Measurements from ENCODE around the gene CYP4F3.

Gene CYP4F3

DNA sequence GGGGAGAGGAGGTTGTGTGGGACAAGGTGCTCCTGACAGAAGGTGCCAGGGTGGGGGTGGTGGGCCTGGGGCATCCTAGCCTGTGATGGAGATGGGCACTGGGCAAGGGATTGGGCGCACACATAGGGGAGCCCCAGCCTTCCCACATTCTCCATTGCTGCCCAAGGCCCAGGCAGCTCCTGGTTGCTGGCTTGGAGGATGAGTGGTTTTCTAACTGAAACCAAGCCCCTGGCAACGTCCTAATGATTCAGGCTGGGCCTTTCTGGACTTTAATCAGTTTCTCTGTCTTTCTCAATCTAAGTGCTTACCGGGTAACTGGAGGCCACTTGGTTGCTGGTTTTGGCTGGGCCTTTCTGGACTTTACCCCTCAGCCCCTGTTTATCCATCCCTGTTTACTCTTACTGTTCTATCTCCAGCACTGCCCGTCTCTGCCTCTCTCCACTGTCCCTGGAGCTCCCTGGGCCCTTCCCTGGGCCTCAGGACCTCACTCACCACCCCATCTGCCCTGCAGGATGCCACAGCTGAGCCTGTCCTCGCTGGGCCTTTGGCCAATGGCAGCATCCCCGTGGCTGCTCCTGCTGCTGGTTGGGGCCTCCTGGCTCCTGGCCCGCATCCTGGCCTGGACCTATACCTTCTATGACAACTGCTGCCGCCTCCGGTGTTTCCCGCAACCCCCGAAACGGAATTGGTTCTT lies 354 bp downstream of the CYP4F3 start:
- TF ChIP-seq, protein P1, sequence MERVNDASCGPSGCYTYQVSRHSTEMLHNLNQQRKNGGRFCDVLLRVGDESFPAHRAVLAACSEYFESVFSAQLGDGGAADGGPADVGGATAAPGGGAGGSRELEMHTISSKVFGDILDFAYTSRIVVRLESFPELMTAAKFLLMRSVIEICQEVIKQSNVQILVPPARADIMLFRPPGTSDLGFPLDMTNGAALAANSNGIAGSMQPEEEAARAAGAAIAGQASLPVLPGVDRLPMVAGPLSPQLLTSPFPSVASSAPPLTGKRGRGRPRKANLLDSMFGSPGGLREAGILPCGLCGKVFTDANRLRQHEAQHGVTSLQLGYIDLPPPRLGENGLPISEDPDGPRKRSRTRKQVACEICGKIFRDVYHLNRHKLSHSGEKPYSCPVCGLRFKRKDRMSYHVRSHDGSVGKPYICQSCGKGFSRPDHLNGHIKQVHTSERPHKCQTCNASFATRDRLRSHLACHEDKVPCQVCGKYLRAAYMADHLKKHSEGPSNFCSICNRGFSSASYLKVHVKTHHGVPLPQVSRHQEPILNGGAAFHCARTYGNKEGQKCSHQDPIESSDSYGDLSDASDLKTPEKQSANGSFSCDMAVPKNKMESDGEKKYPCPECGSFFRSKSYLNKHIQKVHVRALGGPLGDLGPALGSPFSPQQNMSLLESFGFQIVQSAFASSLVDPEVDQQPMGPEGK (CRISPR knock-in tag; IDR thresholded peaks at IDR 0.05; ENCODE audit: borderline replicate concordance), result no peak
- TF ChIP-seq ZNF565 (CRISPR knock-in tag; conservative IDR thresholded peaks at IDR 0.05; ENCODE audit: low read depth) (no peak), ZNF8 (CRISPR knock-in tag; IDR thresholded peaks at IDR 0.05) (no peak), TOX (CRISPR knock-in tag; IDR thresholded peaks at IDR 0.05; ENCODE audit: borderline replicate concordance) (no peak), ZNF70 (CRISPR knock-in tag; IDR thresholded peaks at IDR 0.05) (no peak), GLIS3 (CRISPR knock-in tag; IDR thresholded peaks at IDR 0.05) (no peak), BACH2 (CRISPR knock-in tag; IDR thresholded peaks at IDR 0.05; ENCODE audit: borderline replicate concordance) (no peak), CSDC2 (CRISPR knock-in tag; IDR thresholded peaks at IDR 0.05) (no peak), PPARA (CRISPR knock-in tag; IDR thresholded peaks at IDR 0.05; ENCODE audit: borderline replicate concordance) (no peak), SNAI2 (CRISPR knock-in tag; IDR thresholded peaks at IDR 0.05) (no peak), ZC3H10 (CRISPR knock-in tag; IDR thresholded peaks at IDR 0.05) (no peak), RARB (CRISPR knock-in tag; IDR thresholded peaks at IDR 0.05) (no peak), ESRRG (CRISPR knock-in tag; IDR thresholded peaks at IDR 0.05) (no peak), TCF4 (CRISPR knock-in tag; IDR thresholded peaks at IDR 0.05; ENCODE audit: borderline replicate concordance) (no peak), ZFP30 (CRISPR knock-in tag; IDR thresholded peaks at IDR 0.05) (no peak), OSR1 (CRISPR knock-in tag; IDR thresholded peaks at IDR 0.05) (no peak)
- TF ChIP-seq, protein P2, sequence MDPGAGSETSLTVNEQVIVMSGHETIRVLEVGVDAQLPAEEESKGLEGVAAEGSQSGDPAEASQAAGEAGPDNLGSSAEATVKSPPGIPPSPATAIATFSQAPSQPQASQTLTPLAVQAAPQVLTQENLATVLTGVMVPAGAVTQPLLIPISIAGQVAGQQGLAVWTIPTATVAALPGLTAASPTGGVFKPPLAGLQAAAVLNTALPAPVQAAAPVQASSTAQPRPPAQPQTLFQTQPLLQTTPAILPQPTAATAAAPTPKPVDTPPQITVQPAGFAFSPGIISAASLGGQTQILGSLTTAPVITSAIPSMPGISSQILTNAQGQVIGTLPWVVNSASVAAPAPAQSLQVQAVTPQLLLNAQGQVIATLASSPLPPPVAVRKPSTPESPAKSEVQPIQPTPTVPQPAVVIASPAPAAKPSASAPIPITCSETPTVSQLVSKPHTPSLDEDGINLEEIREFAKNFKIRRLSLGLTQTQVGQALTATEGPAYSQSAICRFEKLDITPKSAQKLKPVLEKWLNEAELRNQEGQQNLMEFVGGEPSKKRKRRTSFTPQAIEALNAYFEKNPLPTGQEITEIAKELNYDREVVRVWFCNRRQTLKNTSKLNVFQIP (CRISPR knock-in tag; IDR thresholded peaks at IDR 0.05; ENCODE audit: borderline replicate concordance, low read depth), result no peak
- TF ChIP-seq, protein P3, sequence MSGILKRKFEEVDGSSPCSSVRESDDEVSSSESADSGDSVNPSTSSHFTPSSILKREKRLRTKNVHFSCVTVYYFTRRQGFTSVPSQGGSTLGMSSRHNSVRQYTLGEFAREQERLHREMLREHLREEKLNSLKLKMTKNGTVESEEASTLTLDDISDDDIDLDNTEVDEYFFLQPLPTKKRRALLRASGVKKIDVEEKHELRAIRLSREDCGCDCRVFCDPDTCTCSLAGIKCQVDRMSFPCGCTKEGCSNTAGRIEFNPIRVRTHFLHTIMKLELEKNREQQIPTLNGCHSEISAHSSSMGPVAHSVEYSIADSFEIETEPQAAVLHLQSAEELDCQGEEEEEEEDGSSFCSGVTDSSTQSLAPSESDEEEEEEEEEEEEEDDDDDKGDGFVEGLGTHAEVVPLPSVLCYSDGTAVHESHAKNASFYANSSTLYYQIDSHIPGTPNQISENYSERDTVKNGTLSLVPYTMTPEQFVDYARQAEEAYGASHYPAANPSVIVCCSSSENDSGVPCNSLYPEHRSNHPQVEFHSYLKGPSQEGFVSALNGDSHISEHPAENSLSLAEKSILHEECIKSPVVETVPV (CRISPR knock-in tag; IDR thresholded peaks at IDR 0.05), result no peak
- ATAC-seq, result no peak

DNA sequence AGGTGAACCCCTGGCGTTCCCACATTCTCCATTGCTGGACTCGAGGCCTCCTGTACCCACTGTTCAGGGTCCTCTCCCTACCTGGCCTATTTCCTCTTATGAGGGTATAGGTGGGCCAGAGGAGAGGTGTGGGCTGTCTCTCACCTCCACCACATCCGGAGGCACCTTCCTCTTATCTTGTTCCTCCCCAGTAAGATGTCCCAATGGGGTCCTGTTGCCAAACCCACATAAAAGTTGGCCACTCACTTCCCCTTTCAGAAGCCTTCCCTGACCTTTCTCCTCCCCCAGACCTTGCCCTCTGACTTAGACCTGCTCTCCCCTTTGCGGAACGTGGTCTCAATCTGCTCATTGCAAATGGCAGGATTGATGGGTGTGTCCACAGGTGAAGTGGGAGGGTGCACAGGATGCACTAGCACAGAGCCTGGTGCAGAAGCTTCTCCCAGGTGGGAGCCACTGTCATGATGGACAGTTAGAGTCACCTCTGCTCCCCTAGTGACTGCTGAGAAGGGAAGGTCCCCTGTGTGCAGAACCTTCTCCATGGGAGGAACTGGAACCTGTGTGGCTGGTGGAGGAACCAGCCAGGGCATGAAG lies 1.3 kb downstream of the CYP4F3 start:
- TF ChIP-seq TOX (CRISPR knock-in tag; IDR thresholded peaks at IDR 0.05; ENCODE audit: borderline replicate concordance), result no peak
- TF ChIP-seq, protein P4, sequence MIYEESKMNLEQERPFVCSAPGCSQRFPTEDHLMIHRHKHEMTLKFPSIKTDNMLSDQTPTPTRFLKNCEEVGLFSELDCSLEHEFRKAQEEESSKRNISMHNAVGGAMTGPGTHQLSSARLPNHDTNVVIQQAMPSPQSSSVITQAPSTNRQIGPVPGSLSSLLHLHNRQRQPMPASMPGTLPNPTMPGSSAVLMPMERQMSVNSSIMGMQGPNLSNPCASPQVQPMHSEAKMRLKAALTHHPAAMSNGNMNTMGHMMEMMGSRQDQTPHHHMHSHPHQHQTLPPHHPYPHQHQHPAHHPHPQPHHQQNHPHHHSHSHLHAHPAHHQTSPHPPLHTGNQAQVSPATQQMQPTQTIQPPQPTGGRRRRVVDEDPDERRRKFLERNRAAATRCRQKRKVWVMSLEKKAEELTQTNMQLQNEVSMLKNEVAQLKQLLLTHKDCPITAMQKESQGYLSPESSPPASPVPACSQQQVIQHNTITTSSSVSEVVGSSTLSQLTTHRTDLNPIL (CRISPR knock-in tag; IDR thresholded peaks at IDR 0.05; ENCODE audit: low read depth), result no peak
- TF ChIP-seq, protein P5, sequence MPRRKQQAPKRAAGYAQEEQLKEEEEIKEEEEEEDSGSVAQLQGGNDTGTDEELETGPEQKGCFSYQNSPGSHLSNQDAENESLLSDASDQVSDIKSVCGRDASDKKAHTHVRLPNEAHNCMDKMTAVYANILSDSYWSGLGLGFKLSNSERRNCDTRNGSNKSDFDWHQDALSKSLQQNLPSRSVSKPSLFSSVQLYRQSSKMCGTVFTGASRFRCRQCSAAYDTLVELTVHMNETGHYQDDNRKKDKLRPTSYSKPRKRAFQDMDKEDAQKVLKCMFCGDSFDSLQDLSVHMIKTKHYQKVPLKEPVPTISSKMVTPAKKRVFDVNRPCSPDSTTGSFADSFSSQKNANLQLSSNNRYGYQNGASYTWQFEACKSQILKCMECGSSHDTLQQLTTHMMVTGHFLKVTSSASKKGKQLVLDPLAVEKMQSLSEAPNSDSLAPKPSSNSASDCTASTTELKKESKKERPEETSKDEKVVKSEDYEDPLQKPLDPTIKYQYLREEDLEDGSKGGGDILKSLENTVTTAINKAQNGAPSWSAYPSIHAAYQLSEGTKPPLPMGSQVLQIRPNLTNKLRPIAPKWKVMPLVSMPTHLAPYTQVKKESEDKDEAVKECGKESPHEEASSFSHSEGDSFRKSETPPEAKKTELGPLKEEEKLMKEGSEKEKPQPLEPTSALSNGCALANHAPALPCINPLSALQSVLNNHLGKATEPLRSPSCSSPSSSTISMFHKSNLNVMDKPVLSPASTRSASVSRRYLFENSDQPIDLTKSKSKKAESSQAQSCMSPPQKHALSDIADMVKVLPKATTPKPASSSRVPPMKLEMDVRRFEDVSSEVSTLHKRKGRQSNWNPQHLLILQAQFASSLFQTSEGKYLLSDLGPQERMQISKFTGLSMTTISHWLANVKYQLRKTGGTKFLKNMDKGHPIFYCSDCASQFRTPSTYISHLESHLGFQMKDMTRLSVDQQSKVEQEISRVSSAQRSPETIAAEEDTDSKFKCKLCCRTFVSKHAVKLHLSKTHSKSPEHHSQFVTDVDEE (CRISPR knock-in tag; IDR thresholded peaks at IDR 0.05), result no peak
- ATAC-seq, result no peak

DNA sequence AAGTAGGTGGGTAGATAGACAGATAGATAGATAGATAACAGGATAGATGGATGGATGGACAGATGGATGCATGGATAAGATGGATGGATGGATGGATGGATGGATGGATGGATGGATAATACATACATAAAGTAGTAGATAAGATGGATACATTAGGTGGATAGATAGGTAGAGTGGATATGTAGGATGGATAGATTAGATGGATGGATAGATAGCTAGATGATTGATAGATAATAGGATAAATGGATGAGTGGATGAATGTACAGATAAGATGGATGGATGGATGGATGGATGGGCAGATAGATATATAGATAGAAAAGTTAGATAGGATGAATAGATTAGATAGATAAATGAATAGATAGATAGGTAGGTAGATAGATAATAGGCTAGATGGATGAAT lies 2.1 kb downstream of the CYP4F3 start:
- ATAC-seq, result no peak
- TF ChIP-seq ZNF70 (CRISPR knock-in tag; IDR thresholded peaks at IDR 0.05) (no peak), PPARA (CRISPR knock-in tag; IDR thresholded peaks at IDR 0.05; ENCODE audit: borderline replicate concordance) (no peak), ARNTL (CRISPR knock-in tag; IDR thresholded peaks at IDR 0.05; ENCODE audit: borderline replicate concordance, low read depth) (no peak), ESRRG (CRISPR knock-in tag; IDR thresholded peaks at IDR 0.05) (no peak), TCF4 (CRISPR knock-in tag; IDR thresholded peaks at IDR 0.05; ENCODE audit: borderline replicate concordance) (no peak), ZFP30 (CRISPR knock-in tag; IDR thresholded peaks at IDR 0.05) (no peak), ZNF565 (CRISPR knock-in tag; conservative IDR thresholded peaks at IDR 0.05; ENCODE audit: low read depth) (no peak), CSDC2 (CRISPR knock-in tag; IDR thresholded peaks at IDR 0.05) (no peak), ZC3H10 (CRISPR knock-in tag; IDR thresholded peaks at IDR 0.05) (no peak), ISL1 (CRISPR knock-in tag; IDR thresholded peaks at IDR 0.05) (no peak), RARB (CRISPR knock-in tag; IDR thresholded peaks at IDR 0.05) (no peak), SNAI2 (CRISPR knock-in tag; IDR thresholded peaks at IDR 0.05) (no peak), BACH2 (CRISPR knock-in tag; IDR thresholded peaks at IDR 0.05; ENCODE audit: borderline replicate concordance) (no peak), OSR1 (CRISPR knock-in tag; IDR thresholded peaks at IDR 0.05) (no peak), GLIS3 (CRISPR knock-in tag; IDR thresholded peaks at IDR 0.05) (no peak)
- TF ChIP-seq, protein P5 (CRISPR knock-in tag; IDR thresholded peaks at IDR 0.05), result no peak
- TF ChIP-seq, protein P4 (CRISPR knock-in tag; IDR thresholded peaks at IDR 0.05; ENCODE audit: low read depth), result no peak

Data from SK-N-SH treated with all-trans-retinoic acid at 6 μM for 48 hours (cell line).